K562 (cell line): ENCODE results near the gene STIM1. TPM values are rescaled to one million over a fixed set of nuclear protein-coding genes. Genes with fewer than 3 reads are reported as not detected.

ENCODE experiments used
- ARNT ChIP-seq, 2 experiments: fragments of 450-650 bp; IDR thresholded peaks; 2 replicates each; pipeline ENCODE4 v1.6.1; 2016; ENCODE audit warnings: mild to moderate bottlenecking in 1 of 2
- CBX2 ChIP-seq: fragments of 200-600 bp; sonication (generic); IDR thresholded peaks from one replicate; pipeline ENCODE4 v1.6.1; 2012; ENCODE audit warnings: mild to moderate bottlenecking, low read length, inconsistent platforms; ENCODE audit not compliant: insufficient read depth, poor library complexity, severe bottlenecking
- CREBBP ChIP-seq: IDR thresholded peaks from one replicate; pipeline ENCODE4 v1.6.1; 2012; ENCODE audit warnings: low read depth, mild to moderate bottlenecking, control low read depth, inconsistent platforms, low read length
- CREM ChIP-seq: IDR thresholded peaks from 2 replicates; pipeline ENCODE4 v1.6.1; 2014; ENCODE audit warnings: antibody characterized with exemption, low read depth
- DDX20 ChIP-seq: fragments of 450-650 bp; IDR thresholded peaks from 2 replicates; pipeline ENCODE4 v1.6.1; 2016; ENCODE audit warnings: missing genetic modification characterization, low read depth, mild to moderate bottlenecking, missing compliant biosample characterization, moderate library complexity
- GATAD2B ChIP-seq: fragments of 450-650 bp; IDR thresholded peaks from 2 replicates; pipeline ENCODE4 v1.6.1; 2017; ENCODE audit warnings: mild to moderate bottlenecking, borderline replicate concordance
- KDM4B ChIP-seq, 2 experiments: fragments of 450-650 bp in 1 of 2; sonication (generic) in 1 of 2; IDR thresholded peaks; 2 replicates each; pipeline ENCODE4 v1.6.1; 2016 to 2017; ENCODE audit warnings: borderline replicate concordance in 2 of 2, antibody characterized with exemption in 1 of 2, low read depth in 1 of 2, mild to moderate bottlenecking in 1 of 2
- LCOR ChIP-seq: sonication (generic); formaldehyde crosslinking; IDR thresholded peaks from 2 replicates; pipeline ENCODE4 v1.8.0; 2022; ENCODE audit warnings: mild to moderate bottlenecking, missing genetic modification reagents
- LEF1 ChIP-seq: fragments of 450-650 bp; IDR thresholded peaks from 2 replicates; pipeline ENCODE4 v1.6.1; 2016; ENCODE audit warnings: mild to moderate bottlenecking
- MAZ ChIP-seq, 2 experiments: fragments of 450-650 bp in 1 of 2; sonication (generic) in 1 of 2; formaldehyde crosslinking; IDR thresholded peaks in 1 of 2; conservative IDR thresholded peaks in 1 of 2; 2 replicates each; pipeline versions ENCODE4 v1.4.0 to v1.5.0; 2020; ENCODE audit warnings: mild to moderate bottlenecking in 1 of 2, missing genetic modification reagents in 1 of 2
- MIER1 ChIP-seq: fragments of 450-650 bp; IDR thresholded peaks from 2 replicates; pipeline ENCODE4 v1.6.1; 2016; ENCODE audit warnings: antibody characterized with exemption, mild to moderate bottlenecking, low read depth
- NCOR1 ChIP-seq: fragments of 450-650 bp; IDR thresholded peaks from 2 replicates; pipeline ENCODE4 v1.6.1; 2016; ENCODE audit warnings: mild to moderate bottlenecking, moderate library complexity
- PKNOX1 ChIP-seq: fragments of 450-650 bp; IDR thresholded peaks from 2 replicates; pipeline ENCODE4 v1.6.1; 2016
- POLR2A ChIP-seq: fragments of 450-650 bp; conservative IDR thresholded peaks from 2 replicates; pipeline ENCODE4 v1.6.1; 2016
- POLR2B ChIP-seq: fragments of 450-650 bp; IDR thresholded peaks from 2 replicates; pipeline ENCODE4 v1.6.1; 2018; ENCODE audit warnings: low read depth; ENCODE audit not compliant: partially characterized antibody
- POLR3A ChIP-seq: IDR thresholded peaks from 2 replicates; pipeline ENCODE4 v1.6.1; 2011; ENCODE audit warnings: borderline replicate concordance, mild to moderate bottlenecking, moderate library complexity; ENCODE audit not compliant: insufficient read length, insufficient read depth; ENCODE audit errors: extremely low read depth
- PTTG1 ChIP-seq: fragments of 450-650 bp; IDR thresholded peaks from 2 replicates; pipeline ENCODE4 v1.6.1; 2016; ENCODE audit warnings: low read depth, mild to moderate bottlenecking, missing genetic modification characterization, missing compliant biosample characterization
- RBBP5 ChIP-seq: fragments of 200-600 bp; sonication (generic); IDR thresholded peaks from 2 replicates; pipeline ENCODE4 v1.6.1; 2012; ENCODE audit warnings: borderline replicate concordance, mild to moderate bottlenecking, low read length, control low read depth, inconsistent platforms; ENCODE audit not compliant: insufficient read depth, poor library complexity, severe bottlenecking
- RBFOX2 ChIP-seq: fragments of 200-400 bp; formaldehyde crosslinking; IDR thresholded peaks from 2 replicates; pipeline ENCODE4 v1.6.1; 2017; ENCODE audit warnings: low read depth, mild to moderate bottlenecking, low read length, moderate library complexity
- SRSF9 ChIP-seq: fragments of 200-400 bp; formaldehyde crosslinking; IDR thresholded peaks from 2 replicates; pipeline ENCODE4 v1.6.1; 2017; ENCODE audit warnings: low read depth, low read length, borderline replicate concordance
- TAF7 ChIP-seq: fragments of 450-650 bp; IDR thresholded peaks from 2 replicates; pipeline ENCODE4 v1.6.1; 2016; ENCODE audit warnings: missing genetic modification characterization, missing compliant biosample characterization
- ZBTB43 ChIP-seq: sonication (generic); formaldehyde crosslinking; IDR thresholded peaks from 2 replicates; pipeline ENCODE4 v1.8.0; 2023; ENCODE audit warnings: mild to moderate bottlenecking, missing genetic modification reagents
- ZFP30 ChIP-seq: fragments of 250-450 bp; sonication (Bioruptor Pico); IDR thresholded peaks from 2 replicates; pipeline ENCODE4 v1.8.0; 2022; ENCODE audit warnings: moderate library complexity, mild to moderate bottlenecking, inconsistent platforms, borderline replicate concordance
- ZNF121 ChIP-seq: sonication (generic); formaldehyde crosslinking; conservative IDR thresholded peaks from 2 replicates; pipeline ENCODE4 v1.8.0; 2022; ENCODE audit warnings: missing genetic modification reagents
- ZNF639 ChIP-seq, 2 experiments: fragments of 200-800 bp in 1 of 2; sonication (Bioruptor generic) in 1 of 2; sonication (generic) in 1 of 2; formaldehyde crosslinking in 1 of 2; IDR thresholded peaks in 1 of 2; conservative IDR thresholded peaks in 1 of 2; 2 replicates each; pipeline versions ENCODE4 v1.5.0 to v1.6.1; 2016 to 2020; ENCODE audit warnings: missing compliant biosample characterization in 1 of 2, missing genetic modification characterization in 1 of 2, missing genetic modification reagents in 1 of 2
- polyA plus RNA-seq, 8 experiments: library from polyadenylated mRNA; depleted of rRNA in 4 of 8; stranded (reverse) in 5 of 8; unstranded in 3 of 8; fragments of >200 nt; fragmentation: Nextera tagmentation in 2 of 8; fragmentation: Illumina TruSeq in 1 of 8; extraction: Ambion mirVana in 2 of 8; extraction: Trizol in 1 of 8; gene quantifications; 2 replicates each; pipeline versions ENCODE4 v1.2.1 to v1.2.3, GENCODE V29; 2011 to 2014; ENCODE audit warnings: inconsistent platforms in 1 of 8, missing spikeins in 1 of 8
- total RNA-seq, 7 experiments: library from RNA; depleted of rRNA in 6 of 7; stranded (reverse); fragments of >200 nt in 6 of 7; fragmentation: Illumina TruSeq in 2 of 7; extraction: Trizol in 2 of 7; gene quantifications; 2 replicates each; pipeline versions ENCODE4 v1.2.1 to v1.2.3, GENCODE V29; 2011 to 2021; ENCODE audit warnings: low replicate concordance in 1 of 7

STIM1 gene
- total and polyA plus RNA-seq, 9 of the 15 experiments (the other 6 are each of a cell fraction or from before 2014, with no cell fraction given) = 7.7 to 50.5 (median 22.5) TPM

GRCh38 chr11:3824714-3825472 is 30.6 kb upstream of the STIM1 start (continued):
- TF ChIP-seq POLR2B (no peak), PTTG1 (tag) (no peak), POLR2A (no peak), RBBP5 (no peak), MIER1 (no peak), CREBBP (no peak), RBFOX2 (peak; percentile 55), CBX2 (no peak), SRSF9 (no peak), KDM4B (IDR thresholded peaks at IDR 0.05; ENCODE audit: borderline replicate concordance in 2 of 2, low read depth in 1 of 2) (no peak), POLR3A (no peak), ARNT (IDR thresholded peaks at IDR 0.05) (peak in 1 of 2 experiments; percentile 23; a peak in 1 of 4 replicates), LEF1 (no peak), MAZ (CRISPR knock-in tag; conservative IDR thresholded peaks at IDR 0.05 in 1 of 2, IDR thresholded peaks at IDR 0.05 in 1 of 2) (peak; percentile 60 to 94), ZNF121 (CRISPR knock-in tag) (no peak), LCOR (peak; percentile 40), DDX20 (tag) (no peak), GATAD2B (no peak; the same call in 1 of the 2 replicates), CREM (peak; percentile 88), ZBTB43 (CRISPR knock-in tag) (no peak), ZNF639 (CRISPR knock-in tag; conservative IDR thresholded peaks at IDR 0.05 in 1 of 2, IDR thresholded peaks at IDR 0.05 in 1 of 2) (no peak), TAF7 (tag) (no peak), PKNOX1 (peak; percentile 43; the same call in 1 of the 2 replicates), ZFP30 (CRISPR knock-in tag) (no peak), NCOR1 (no peak)
